ENCODE measurements around the gene DPP4. TPM values are rescaled to one million over a fixed set of nuclear protein-coding genes. Genes with fewer than 3 reads are reported as not detected.

Gene DPP4
- total and polyA plus RNA-seq, 2 experiments from 2014 or later = 1.5 to 2.8 TPM

DNA sequence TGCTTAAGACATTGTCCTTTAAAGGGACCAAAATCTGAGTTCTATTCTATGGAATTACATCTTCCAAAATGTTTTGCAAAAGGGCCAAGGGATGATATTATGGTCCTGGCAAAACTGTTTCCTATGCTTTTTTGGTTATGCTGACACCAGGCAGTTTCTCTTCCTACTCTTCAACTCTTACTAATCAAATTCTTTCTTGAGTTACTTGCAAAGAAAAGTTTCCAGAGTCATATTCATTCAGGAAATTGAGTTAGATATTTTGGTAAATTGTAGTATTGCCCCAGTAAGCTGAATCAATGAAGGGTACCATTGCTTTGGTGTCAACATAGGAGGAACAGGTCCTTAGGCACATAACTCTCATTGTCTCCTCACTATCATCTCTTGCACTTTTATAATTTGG, 118.8 kb downstream of the DPP4 start:
- H3K27ac Mint-ChIP-seq = no peak overlapping the region
- no peaks in the 10 kb centered on the region for H3K36me3 ChIP-seq (ENCODE audit: insufficient read depth)
- no peak overlapping the region for H3K4me3 ChIP-seq
- no peaks in the 10 kb centered on the region for H3K79me2 ChIP-seq (replicated peaks; ENCODE audit: insufficient read depth)
- 0 out of 2 replicates have a peak overlapping the region, but pooled peaks have one; percentile 20 for H2AFZ ChIP-seq
- no peaks in the 10 kb centered on the region for H3F3A ChIP-seq (replicated peaks; ENCODE audit: low read depth)
- no peak for DNase-seq (ENCODE audit: low spot score)
- H3K4me2 ChIP-seq = no peak overlapping the region
- H3K4me3 Mint-ChIP-seq = no peak overlapping the region
- H3K36me3 Mint-ChIP-seq (ENCODE audit: low read depth) = no peaks in the 10 kb centered on the region
- no peaks in the 10 kb centered on the region for H3K4me1 ChIP-seq (ENCODE audit: insufficient read depth)
- no peaks in the 10 kb centered on the region for H3K27me3 ChIP-seq (ENCODE audit: insufficient read depth)
- TF ChIP-seq, protein P1, sequence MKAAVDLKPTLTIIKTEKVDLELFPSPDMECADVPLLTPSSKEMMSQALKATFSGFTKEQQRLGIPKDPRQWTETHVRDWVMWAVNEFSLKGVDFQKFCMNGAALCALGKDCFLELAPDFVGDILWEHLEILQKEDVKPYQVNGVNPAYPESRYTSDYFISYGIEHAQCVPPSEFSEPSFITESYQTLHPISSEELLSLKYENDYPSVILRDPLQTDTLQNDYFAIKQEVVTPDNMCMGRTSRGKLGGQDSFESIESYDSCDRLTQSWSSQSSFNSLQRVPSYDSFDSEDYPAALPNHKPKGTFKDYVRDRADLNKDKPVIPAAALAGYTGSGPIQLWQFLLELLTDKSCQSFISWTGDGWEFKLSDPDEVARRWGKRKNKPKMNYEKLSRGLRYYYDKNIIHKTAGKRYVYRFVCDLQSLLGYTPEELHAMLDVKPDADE (IDR thresholded peaks at IDR 0.05) = no peak
- TF ChIP-seq JUNB (IDR thresholded peaks at IDR 0.05; ENCODE audit: unreplicated experiment) = no peak
- no peak for TF ChIP-seq STAT1 (IDR thresholded peaks at IDR 0.05; ENCODE audit: unreplicated experiment)
- no peak for TF ChIP-seq CREB1 (CRISPR knock-in tag; IDR thresholded peaks at IDR 0.05; ENCODE audit: low read depth)
- TF ChIP-seq, protein P2, sequence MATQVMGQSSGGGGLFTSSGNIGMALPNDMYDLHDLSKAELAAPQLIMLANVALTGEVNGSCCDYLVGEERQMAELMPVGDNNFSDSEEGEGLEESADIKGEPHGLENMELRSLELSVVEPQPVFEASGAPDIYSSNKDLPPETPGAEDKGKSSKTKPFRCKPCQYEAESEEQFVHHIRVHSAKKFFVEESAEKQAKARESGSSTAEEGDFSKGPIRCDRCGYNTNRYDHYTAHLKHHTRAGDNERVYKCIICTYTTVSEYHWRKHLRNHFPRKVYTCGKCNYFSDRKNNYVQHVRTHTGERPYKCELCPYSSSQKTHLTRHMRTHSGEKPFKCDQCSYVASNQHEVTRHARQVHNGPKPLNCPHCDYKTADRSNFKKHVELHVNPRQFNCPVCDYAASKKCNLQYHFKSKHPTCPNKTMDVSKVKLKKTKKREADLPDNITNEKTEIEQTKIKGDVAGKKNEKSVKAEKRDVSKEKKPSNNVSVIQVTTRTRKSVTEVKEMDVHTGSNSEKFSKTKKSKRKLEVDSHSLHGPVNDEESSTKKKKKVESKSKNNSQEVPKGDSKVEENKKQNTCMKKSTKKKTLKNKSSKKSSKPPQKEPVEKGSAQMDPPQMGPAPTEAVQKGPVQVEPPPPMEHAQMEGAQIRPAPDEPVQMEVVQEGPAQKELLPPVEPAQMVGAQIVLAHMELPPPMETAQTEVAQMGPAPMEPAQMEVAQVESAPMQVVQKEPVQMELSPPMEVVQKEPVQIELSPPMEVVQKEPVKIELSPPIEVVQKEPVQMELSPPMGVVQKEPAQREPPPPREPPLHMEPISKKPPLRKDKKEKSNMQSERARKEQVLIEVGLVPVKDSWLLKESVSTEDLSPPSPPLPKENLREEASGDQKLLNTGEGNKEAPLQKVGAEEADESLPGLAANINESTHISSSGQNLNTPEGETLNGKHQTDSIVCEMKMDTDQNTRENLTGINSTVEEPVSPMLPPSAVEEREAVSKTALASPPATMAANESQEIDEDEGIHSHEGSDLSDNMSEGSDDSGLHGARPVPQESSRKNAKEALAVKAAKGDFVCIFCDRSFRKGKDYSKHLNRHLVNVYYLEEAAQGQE (IDR thresholded peaks at IDR 0.05; ENCODE audit: unreplicated experiment) = no peak
- TF ChIP-seq, protein P3, sequence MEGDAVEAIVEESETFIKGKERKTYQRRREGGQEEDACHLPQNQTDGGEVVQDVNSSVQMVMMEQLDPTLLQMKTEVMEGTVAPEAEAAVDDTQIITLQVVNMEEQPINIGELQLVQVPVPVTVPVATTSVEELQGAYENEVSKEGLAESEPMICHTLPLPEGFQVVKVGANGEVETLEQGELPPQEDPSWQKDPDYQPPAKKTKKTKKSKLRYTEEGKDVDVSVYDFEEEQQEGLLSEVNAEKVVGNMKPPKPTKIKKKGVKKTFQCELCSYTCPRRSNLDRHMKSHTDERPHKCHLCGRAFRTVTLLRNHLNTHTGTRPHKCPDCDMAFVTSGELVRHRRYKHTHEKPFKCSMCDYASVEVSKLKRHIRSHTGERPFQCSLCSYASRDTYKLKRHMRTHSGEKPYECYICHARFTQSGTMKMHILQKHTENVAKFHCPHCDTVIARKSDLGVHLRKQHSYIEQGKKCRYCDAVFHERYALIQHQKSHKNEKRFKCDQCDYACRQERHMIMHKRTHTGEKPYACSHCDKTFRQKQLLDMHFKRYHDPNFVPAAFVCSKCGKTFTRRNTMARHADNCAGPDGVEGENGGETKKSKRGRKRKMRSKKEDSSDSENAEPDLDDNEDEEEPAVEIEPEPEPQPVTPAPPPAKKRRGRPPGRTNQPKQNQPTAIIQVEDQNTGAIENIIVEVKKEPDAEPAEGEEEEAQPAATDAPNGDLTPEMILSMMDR (conservative IDR thresholded peaks at IDR 0.05; ENCODE audit: low read depth in 2 of 2) = no peak
- no peak for TF ChIP-seq ZNF114 (CRISPR knock-in tag; IDR thresholded peaks at IDR 0.05)
- TF ChIP-seq EZH2phosphoT487 (IDR thresholded peaks at IDR 0.05; ENCODE audit: unreplicated experiment) = no peak
- TF ChIP-seq POLR2AphosphoS5 (IDR thresholded peaks at IDR 0.05; ENCODE audit: low read depth) = no peak
- TF ChIP-seq, protein P4, sequence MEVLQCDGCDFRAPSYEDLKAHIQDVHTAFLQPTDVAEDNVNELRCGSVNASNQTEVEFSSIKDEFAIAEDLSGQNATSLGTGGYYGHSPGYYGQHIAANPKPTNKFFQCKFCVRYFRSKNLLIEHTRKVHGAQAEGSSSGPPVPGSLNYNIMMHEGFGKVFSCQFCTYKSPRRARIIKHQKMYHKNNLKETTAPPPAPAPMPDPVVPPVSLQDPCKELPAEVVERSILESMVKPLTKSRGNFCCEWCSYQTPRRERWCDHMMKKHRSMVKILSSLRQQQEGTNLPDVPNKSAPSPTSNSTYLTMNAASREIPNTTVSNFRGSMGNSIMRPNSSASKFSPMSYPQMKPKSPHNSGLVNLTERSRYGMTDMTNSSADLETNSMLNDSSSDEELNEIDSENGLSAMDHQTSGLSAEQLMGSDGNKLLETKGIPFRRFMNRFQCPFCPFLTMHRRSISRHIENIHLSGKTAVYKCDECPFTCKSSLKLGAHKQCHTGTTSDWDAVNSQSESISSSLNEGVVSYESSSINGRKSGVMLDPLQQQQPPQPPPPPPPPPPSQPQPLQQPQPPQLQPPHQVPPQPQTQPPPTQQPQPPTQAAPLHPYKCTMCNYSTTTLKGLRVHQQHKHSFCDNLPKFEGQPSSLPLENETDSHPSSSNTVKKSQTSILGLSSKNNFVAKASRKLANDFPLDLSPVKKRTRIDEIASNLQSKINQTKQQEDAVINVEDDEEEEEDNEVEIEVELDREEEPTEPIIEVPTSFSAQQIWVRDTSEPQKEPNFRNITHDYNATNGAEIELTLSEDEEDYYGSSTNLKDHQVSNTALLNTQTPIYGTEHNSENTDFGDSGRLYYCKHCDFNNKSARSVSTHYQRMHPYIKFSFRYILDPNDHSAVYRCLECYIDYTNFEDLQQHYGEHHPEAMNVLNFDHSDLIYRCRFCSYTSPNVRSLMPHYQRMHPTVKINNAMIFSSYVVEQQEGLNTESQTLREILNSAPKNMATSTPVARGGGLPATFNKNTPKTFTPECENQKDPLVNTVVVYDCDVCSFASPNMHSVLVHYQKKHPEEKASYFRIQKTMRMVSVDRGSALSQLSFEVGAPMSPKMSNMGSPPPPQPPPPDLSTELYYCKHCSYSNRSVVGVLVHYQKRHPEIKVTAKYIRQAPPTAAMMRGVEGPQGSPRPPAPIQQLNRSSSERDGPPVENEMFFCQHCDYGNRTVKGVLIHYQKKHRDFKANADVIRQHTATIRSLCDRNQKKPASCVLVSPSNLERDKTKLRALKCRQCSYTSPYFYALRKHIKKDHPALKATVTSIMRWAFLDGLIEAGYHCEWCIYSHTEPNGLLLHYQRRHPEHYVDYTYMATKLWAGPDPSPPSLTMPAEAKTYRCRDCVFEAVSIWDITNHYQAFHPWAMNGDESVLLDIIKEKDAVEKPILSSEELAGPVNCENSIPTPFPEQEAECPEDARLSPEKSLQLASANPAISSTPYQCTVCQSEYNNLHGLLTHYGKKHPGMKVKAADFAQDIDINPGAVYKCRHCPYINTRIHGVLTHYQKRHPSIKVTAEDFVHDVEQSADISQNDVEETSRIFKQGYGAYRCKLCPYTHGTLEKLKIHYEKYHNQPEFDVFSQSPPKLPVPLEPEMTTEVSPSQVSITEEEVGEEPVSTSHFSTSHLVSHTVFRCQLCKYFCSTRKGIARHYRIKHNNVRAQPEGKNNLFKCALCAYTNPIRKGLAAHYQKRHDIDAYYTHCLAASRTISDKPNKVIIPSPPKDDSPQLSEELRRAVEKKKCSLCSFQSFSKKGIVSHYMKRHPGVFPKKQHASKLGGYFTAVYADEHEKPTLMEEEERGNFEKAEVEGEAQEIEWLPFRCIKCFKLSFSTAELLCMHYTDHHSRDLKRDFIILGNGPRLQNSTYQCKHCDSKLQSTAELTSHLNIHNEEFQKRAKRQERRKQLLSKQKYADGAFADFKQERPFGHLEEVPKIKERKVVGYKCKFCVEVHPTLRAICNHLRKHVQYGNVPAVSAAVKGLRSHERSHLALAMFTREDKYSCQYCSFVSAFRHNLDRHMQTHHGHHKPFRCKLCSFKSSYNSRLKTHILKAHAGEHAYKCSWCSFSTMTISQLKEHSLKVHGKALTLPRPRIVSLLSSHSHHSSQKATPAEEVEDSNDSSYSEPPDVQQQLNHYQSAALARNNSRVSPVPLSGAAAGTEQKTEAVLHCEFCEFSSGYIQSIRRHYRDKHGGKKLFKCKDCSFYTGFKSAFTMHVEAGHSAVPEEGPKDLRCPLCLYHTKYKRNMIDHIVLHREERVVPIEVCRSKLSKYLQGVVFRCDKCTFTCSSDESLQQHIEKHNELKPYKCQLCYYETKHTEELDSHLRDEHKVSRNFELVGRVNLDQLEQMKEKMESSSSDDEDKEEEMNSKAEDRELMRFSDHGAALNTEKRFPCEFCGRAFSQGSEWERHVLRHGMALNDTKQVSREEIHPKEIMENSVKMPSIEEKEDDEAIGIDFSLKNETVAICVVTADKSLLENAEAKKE (CRISPR knock-in tag; IDR thresholded peaks at IDR 0.05) = no peak
- TF ChIP-seq ZNF331 (CRISPR knock-in tag; IDR thresholded peaks at IDR 0.05; ENCODE audit: low read depth) = no peak
- no peak for TF ChIP-seq NANOG (IDR thresholded peaks at IDR 0.05; ENCODE audit: borderline replicate concordance)
- TF ChIP-seq EZH2 (IDR thresholded peaks at IDR 0.05; ENCODE audit: low read depth, unreplicated experiment) = no peak
- H3K4me1 Mint-ChIP-seq = no peaks in the 10 kb centered on the region
- no peaks in the 10 kb centered on the region for H4K20me1 ChIP-seq (replicated peaks; ENCODE audit: insufficient read depth)
- peaks cover under 1% of the 10 kb centered on the region for H3K27me3 Mint-ChIP-seq (ENCODE audit: insufficient read depth, low read depth, poor library complexity)
- no peaks in the 10 kb centered on the region for H3K9me2 ChIP-seq (ENCODE audit: insufficient read depth)
- ATAC-seq = no peak
- no peak overlapping the region for H3K27ac ChIP-seq (ENCODE audit: low read depth)
- H3K9me3 Mint-ChIP-seq = no peaks in the 10 kb centered on the region

All from GM23338 (cell line).